Peyer's patch (tissue), 4 donors: Measurements from ENCODE around the gene SERPINB5. TPM values are rescaled to one million over a fixed set of nuclear protein-coding genes. Genes with fewer than 3 reads are reported as not detected.
"Not testable (repeated sequence)": the region's sequence is repeated elsewhere in the genome, so short reads cannot be mapped to it uniquely, and the experiment has no call there.

Source experiments
- DNase-seq, 3 donors: peaks; one replicate each; pipeline ENCODE4 v3.0.0-alpha.2; 2017 to 2019
- H3K27ac ChIP-seq, 4 donors: fragments of 200-600 bp; sonication (generic); one replicate each; pipeline ENCODE4 v1.5.1; 2016 to 2019
- H3K27me3 ChIP-seq, 2 donors: fragments of 200-600 bp; sonication (generic); one replicate each; pipeline ENCODE4 v1.5.1; 2019
- H3K36me3 ChIP-seq, 3 donors: fragments of 200-600 bp; sonication (generic); one replicate each; pipeline ENCODE4 v1.5.1; 2016 to 2019
- H3K4me1 ChIP-seq, 4 donors: fragments of 200-600 bp; sonication (generic); one replicate each; pipeline ENCODE4 v1.5.1; 2016 to 2019
- H3K4me3 ChIP-seq, 4 donors: fragments of 200-600 bp; sonication (generic); 1 replicate in 3 of 4; 2 replicates in 1 of 4; pipeline ENCODE4 v1.5.1; 2016 to 2019; ENCODE audit warnings: mild to moderate bottlenecking in 1 of 4
- H3K9me3 ChIP-seq, 4 donors: fragments of 200-600 bp; sonication (generic); one replicate each; pipeline ENCODE4 v1.5.1; 2016 to 2019; ENCODE audit warnings: mild to moderate bottlenecking in 1 of 4
- POLR2A ChIP-seq, 2 donors: fragments of 450-650 bp; IDR thresholded peaks; one replicate each; pipeline ENCODE4 v1.5.1; 2017; ENCODE audit warnings: antibody characterized with exemption in 2 of 2, mild to moderate bottlenecking in 2 of 2, moderate library complexity in 2 of 2
- total RNA-seq, 4 donors: library from RNA; depleted of rRNA; stranded (reverse); fragments of >200 nt; gene quantifications; one replicate each; pipeline ENCODE4 v1.1.0, GENCODE V29; 2016
- TF ChIP-seq, protein P1 (sequence below), 6 experiments: fragments of 450-650 bp in 4 of 6; fragments of 200-600 bp in 2 of 6; sonication (generic) in 1 of 6; IDR thresholded peaks; one replicate each; pipeline ENCODE4 v1.5.1; 2017 to 2019; ENCODE audit warnings: antibody characterized with exemption in 6 of 6, mild to moderate bottlenecking in 3 of 6, moderate library complexity in 1 of 6

SERPINB5 gene
- total RNA-seq, 4 donors from 2014 or later = 5.2 to 26.1 (median 14.7) TPM

DNA sequence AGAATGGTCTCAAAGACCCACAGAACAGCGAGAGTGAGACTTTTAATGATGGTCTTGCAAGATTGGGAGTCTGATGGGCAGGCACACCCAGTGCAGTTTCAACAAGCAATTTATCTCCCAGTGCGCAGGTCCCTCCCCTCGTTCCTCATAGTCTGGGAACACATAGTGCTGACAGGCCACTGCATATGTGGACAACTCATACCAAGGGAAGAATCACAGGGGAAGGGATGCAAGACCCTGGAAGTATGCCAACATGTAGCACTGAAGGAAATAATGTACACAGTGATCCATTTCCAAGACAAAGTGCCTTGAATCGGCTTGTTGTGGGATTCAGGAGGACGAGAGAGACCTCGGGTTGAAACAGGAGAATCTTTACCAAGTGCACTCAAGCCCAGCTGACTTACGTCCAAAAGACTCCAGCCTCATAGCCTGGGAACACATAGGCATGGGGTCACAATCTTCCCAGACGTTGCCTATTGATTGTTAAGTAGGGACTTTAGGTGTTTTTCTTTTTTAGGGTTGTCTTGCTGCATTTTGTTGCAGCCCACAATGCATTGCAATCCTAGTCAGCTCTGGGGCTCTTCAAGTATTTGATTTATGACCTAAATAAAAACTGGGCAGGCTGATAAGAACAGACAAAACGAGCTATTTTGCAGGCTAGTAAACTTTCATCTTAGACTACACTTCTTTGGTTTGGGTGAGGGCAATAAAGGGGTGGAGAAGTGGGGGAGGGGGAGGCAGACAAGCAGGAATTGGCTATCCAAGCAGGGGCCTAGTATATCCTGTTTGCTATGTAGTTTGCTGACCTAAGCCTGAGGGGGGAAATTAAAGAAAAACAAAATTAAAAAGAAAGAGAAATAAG, 24.7 kb upstream of the SERPINB5 start:
- H3K27ac ChIP-seq = peak overlapping the region in 3 of 4 donors; percentile 25 to 69 (median 69)
- H3K4me1 ChIP-seq = peaks cover 0 to 33% (median 0%) of the 10 kb centered on the region in 4 donors
- peak in 2 of 3 donors; percentile 66 to 78 for DNase-seq
- H3K9me3 ChIP-seq = no peaks in the 10 kb centered on the region
- no peak for TF ChIP-seq POLR2A (IDR thresholded peaks at IDR 0.05)
- TF ChIP-seq, protein P1, sequence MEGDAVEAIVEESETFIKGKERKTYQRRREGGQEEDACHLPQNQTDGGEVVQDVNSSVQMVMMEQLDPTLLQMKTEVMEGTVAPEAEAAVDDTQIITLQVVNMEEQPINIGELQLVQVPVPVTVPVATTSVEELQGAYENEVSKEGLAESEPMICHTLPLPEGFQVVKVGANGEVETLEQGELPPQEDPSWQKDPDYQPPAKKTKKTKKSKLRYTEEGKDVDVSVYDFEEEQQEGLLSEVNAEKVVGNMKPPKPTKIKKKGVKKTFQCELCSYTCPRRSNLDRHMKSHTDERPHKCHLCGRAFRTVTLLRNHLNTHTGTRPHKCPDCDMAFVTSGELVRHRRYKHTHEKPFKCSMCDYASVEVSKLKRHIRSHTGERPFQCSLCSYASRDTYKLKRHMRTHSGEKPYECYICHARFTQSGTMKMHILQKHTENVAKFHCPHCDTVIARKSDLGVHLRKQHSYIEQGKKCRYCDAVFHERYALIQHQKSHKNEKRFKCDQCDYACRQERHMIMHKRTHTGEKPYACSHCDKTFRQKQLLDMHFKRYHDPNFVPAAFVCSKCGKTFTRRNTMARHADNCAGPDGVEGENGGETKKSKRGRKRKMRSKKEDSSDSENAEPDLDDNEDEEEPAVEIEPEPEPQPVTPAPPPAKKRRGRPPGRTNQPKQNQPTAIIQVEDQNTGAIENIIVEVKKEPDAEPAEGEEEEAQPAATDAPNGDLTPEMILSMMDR (IDR thresholded peaks at IDR 0.05) = no peak
- no peaks in the 10 kb centered on the region for H3K36me3 ChIP-seq
- H3K4me3 ChIP-seq = no peak overlapping the region
- H3K27me3 ChIP-seq = no peaks in the 10 kb centered on the region

DNA sequence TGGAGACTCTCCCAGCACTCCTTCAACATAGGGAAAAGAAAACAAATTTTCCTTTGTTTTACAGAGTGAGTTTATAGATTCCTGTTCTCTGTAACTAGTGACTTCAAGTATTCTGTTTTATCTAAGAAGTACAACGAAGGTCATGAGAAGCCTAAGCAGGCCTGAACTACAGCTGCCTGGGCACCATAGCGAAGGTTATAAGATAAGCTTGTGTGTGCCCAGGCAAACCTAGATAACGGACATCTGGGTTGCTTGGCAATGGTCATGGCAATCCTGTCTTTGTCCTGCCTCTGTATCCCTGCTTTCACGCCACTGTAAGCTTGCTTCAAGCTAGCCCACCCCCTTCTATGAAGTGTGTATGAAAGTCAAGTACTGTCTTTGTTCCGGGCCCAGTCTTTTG, 24.0 kb upstream of the SERPINB5 start:
- not testable (repeated sequence) for H3K36me3 ChIP-seq
- H3K27ac ChIP-seq = peak overlapping the region in 2 of 4 donors; percentile 69

GRCh38 chr18:63454497-63454896, 22.3 kb upstream of the SERPINB5 start:
- no peaks in the 10 kb centered on the region for H3K36me3 ChIP-seq
- TF ChIP-seq POLR2A (IDR thresholded peaks at IDR 0.05) = no peak
- TF ChIP-seq, protein P1 (IDR thresholded peaks at IDR 0.05) = no peak
- H3K9me3 ChIP-seq = no peaks in the 10 kb centered on the region
- H3K4me3 ChIP-seq = no peak overlapping the region
- no peak overlapping the region for H3K27ac ChIP-seq
- DNase-seq = peak in 1 of 3 donors; percentile 71
- H3K27me3 ChIP-seq = no peaks in the 10 kb centered on the region
- H3K4me1 ChIP-seq = peaks cover 0 to 29% (median 0%) of the 10 kb centered on the region in 4 donors

More for the DNA sequence above, 24.0 kb upstream of the SERPINB5 start:
- not testable (repeated sequence) for H3K4me3 ChIP-seq, DNase-seq, H3K9me3 ChIP-seq, H3K27me3 ChIP-seq
- peaks cover 0 to 29% (median 0%) of the 10 kb centered on the region in 4 donors for H3K4me1 ChIP-seq

DNA sequence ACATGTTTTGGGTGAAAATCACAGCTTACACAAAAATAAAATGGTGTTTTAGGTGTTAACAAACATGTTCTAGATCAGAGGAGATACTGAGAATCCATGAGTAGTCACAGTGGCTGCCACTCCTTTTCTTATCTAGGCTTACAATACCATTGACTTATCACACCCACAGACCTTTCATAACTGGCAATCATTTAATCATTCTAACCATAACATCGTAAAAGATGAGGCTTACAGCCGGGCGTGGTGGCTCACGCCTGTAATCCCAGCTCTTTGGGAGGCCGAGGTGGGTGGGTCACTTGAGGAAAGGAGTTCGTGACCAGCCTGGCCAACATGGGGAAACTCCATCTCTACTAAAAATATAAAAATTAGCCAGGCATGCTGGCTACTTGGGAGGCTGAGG, 18.8 kb upstream of the SERPINB5 start:
- peak in 2 of 3 donors; percentile 71 to 82 for DNase-seq
- Histone ChIP-seq H3K27me3 (no peaks in the 10 kb centered on the region), H3K27ac (no peak overlapping the region), H3K4me1 (peaks cover 0 to 9% (median 0%) of the 10 kb centered on the region in 4 donors), H3K4me3 (no peak overlapping the region), H3K36me3 (no peaks in the 10 kb centered on the region), H3K9me3 (no peaks in the 10 kb centered on the region)
- TF ChIP-seq, protein P1 (IDR thresholded peaks at IDR 0.05) = no peak
- TF ChIP-seq POLR2A (IDR thresholded peaks at IDR 0.05) = no peak

GRCh38 chr18:63460414-63460813, 16.3 kb upstream of the SERPINB5 start:
- TF ChIP-seq, protein P1 (IDR thresholded peaks at IDR 0.05) = no peak
- TF ChIP-seq POLR2A (IDR thresholded peaks at IDR 0.05) = no peak
- no peak overlapping the region for H3K27ac ChIP-seq

DNA sequence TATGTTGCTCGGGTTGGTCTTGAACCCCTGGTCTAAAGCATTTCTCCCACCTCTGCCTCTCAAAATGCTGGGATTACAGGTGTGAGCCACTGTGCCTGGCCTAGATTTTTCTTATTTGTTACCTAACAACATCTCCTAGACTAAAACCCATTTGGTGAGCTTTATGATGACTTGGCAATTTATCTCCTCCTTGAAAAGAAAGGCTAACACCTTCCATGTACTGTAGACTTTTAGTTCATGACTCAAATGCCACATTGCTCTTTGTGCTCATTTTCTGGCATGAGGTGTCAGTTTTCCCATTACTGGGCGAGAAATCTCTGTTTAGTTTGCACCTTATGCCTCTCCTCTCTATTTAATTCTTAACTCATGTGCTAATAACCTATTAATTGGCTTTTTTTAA, 12.3 kb upstream of the SERPINB5 start:
- no peak for DNase-seq
- H3K27ac ChIP-seq = no peak overlapping the region
- H3K4me3 ChIP-seq = no peak overlapping the region
- no peaks in the 10 kb centered on the region for H3K27me3 ChIP-seq
- no peaks in the 10 kb centered on the region for H3K9me3 ChIP-seq
- TF ChIP-seq, protein P1 (IDR thresholded peaks at IDR 0.05) = no peak
- no peak for TF ChIP-seq POLR2A (IDR thresholded peaks at IDR 0.05)
- H3K36me3 ChIP-seq = no peaks in the 10 kb centered on the region
- no peaks in the 10 kb centered on the region for H3K4me1 ChIP-seq

More at GRCh38 chr18:63460414-63460813, 16.3 kb upstream of the SERPINB5 start:
- no peaks in the 10 kb centered on the region for H3K9me3 ChIP-seq
- H3K27me3 ChIP-seq = no peaks in the 10 kb centered on the region
- H3K36me3 ChIP-seq = no peaks in the 10 kb centered on the region
- no peak overlapping the region for H3K4me3 ChIP-seq
- DNase-seq = no peak
- H3K4me1 ChIP-seq = peaks cover 0 to under 1% (median 0%) of the 10 kb centered on the region in 4 donors
